SH-SY5Y (cell line): ENCODE measurements around the gene TMEM186.

Source experiments
- GATA2 ChIP-seq: IDR thresholded peaks from 2 replicates; pipeline ENCODE4 v1.6.1; 2011; ENCODE audit warnings: mild to moderate bottlenecking, low read depth, low read length
- GATA3 ChIP-seq: IDR thresholded peaks from 2 replicates; pipeline ENCODE4 v1.6.1; 2011; ENCODE audit warnings: low read depth, mild to moderate bottlenecking, low read length, moderate library complexity

DNA sequence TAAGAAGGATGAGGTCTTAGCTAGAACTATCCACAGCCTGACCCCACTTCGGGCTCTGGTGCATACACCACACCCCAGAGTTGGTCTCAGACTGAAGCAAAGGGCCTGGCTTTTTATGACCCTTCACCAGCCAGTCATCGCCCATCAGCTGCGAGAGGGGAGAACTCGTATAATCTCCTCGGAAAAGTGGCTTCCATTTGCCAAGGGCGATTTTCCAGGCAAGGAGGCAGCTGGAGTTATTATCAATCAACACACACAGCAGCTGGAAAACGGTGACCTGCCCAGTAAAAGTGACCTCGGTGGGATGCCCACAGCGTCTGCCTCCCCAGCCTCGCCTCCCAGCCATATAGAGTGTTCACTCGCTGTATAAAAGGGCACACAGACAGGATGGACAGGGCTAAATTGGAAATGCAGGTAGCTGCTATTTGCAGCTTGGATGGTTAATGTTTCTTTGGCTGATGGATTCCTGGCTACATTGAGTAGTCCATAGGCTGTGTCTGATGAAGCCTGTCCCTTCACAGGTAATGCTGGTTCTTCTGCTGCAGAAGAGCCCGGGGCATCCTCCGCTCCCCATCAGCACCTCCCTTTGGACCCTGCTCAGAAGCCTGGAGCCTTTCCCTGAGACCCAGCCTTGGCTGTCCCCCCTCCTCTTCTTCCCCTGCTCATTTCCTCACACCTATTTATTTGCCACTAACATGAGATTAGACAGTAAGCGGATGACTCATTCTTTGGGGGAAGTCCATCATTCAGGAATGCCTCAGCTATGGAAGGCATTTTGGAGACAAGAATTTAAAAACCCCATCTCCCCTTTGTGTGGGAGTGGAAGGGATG lies 45.7 kb downstream of the TMEM186 start:
- TF ChIP-seq GATA2 (no peak), GATA3 (no peak)
